ENCODE measurements around the gene NAP1L5. TPM values are rescaled to one million over a fixed set of nuclear protein-coding genes. Genes with fewer than 3 reads are reported as not detected.

The NAP1L5 gene, protein sequence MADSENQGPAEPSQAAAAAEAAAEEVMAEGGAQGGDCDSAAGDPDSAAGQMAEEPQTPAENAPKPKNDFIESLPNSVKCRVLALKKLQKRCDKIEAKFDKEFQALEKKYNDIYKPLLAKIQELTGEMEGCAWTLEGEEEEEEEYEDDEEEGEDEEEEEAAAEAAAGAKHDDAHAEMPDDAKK
- polyA plus RNA-seq (2014; cell fraction: cytosol; rRNA removed) = 14.4 and 19.0 TPM in 2 replicates
- 6.1 and 6.6 TPM in 2 replicates for polyA plus RNA-seq (2014; cell fraction: nucleus; rRNA removed)

GRCh38 chr4:88697588-88698329 is at the start of gene NAP1L5:
TSS of gene NAP1L5 (minus strand) at chr4:88697829. CDS start at chr4:88697754, 75 bp downstream.
- peak; percentile 78 for DNase-seq (ENCODE audit: low spot score)

DNA sequence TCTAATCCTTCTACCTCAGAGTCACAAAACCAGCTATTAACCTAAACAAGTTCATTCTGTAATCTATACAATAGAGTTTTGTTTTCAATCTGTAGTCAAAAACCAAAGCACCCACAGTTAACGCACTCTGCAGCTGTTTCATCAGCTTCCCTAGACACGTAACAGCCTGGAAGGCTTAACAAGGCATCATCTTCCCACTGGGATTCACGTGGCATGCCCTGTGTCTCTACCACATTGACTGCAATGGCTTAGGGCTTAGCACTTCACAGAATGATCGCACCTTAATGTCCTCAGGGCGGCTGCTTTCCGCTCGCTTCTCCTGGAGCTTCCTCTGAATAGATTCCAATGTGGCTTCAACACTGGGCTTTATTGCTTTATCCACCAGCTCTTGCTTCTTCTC is 49.7 kb upstream of the NAP1L5 start:
- no peak for DNase-seq (ENCODE audit: low spot score)

GRCh38 chr4:88746206-88746605 is 48.6 kb upstream of the NAP1L5 start:
- DNase-seq (ENCODE audit: low spot score) = no peak

DNA sequence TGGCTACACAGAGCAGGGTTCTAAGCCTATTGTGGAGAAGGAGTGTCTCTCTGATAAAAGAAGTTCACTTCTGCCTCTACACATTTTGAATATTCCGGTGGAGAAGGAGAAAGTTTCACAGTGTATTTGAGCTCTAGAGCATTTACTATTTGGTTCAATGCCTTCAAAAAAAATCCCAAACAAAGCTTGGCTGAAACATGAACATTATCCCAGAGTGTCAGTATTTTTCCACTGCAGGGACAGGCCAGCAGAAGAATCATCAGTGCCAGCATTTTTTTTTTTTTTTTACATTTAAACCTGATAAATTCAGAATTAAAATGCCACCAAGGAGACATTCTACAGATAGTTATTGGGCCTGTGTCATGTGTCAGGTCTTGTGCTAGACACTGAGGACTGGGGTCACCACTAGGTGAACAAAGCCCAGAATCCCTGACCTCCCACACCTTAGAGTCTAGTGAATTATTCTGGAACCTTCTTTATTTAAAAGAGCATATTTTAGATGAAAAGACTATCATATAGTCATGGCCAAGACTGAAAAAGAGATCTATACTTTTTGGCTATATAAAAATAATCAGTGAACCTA is 48.0 kb upstream of the NAP1L5 start:
- no peak for DNase-seq (ENCODE audit: low spot score)

DNA sequence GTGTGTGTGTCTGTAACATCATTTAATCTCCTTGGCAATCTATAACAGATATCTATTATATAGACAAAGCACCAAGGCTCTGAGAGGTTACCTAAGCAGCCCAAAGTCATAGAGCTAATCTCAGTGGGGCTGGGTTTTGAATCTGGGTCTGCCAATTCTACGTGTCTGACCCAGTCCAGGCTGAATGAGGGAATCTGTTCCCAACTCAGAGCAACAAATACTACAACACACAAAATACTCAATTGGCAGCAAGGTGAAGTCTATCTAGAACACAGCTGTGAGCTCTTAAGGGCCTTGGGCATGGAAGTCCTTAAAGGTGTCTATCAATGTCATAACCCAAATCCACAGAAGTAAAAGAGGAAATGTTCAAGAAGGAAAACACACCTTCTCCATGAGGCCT is 47.5 kb upstream of the NAP1L5 start:
- no peak for DNase-seq (ENCODE audit: low spot score)

GRCh38 chr4:88744609-88745008 is 47.0 kb upstream of the NAP1L5 start:
- DNase-seq (ENCODE audit: low spot score) = no peak

GRCh38 chr4:88743696-88744095 is 46.1 kb upstream of the NAP1L5 start:
- DNase-seq (ENCODE audit: low spot score) = no peak

DNA sequence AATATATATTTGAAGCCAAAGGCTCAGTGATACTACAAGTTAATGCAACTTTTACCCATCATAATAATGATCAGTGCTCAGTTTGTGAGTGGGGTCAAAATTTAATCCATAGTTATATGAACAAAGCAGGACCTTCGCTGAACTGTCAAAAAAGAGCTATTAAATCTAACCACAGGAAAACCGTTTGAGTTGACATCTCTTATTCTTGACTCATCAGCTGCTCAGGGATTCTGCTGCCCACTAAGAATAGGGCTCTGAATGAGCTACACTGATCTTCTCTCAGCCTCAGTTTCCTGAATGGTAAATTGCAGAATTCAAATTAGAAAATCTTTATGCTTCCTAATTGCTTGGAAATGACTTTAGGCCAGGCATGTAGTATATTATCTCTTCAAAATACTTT is 44.9 kb upstream of the NAP1L5 start:
- DNase-seq (ENCODE audit: low spot score) = no peak

- DNase-seq (ENCODE audit: low spot score) = no peak
These were observed 40.6 kb upstream of the NAP1L5 start for GRCh38 chr4:88738180-88738579.

DNA sequence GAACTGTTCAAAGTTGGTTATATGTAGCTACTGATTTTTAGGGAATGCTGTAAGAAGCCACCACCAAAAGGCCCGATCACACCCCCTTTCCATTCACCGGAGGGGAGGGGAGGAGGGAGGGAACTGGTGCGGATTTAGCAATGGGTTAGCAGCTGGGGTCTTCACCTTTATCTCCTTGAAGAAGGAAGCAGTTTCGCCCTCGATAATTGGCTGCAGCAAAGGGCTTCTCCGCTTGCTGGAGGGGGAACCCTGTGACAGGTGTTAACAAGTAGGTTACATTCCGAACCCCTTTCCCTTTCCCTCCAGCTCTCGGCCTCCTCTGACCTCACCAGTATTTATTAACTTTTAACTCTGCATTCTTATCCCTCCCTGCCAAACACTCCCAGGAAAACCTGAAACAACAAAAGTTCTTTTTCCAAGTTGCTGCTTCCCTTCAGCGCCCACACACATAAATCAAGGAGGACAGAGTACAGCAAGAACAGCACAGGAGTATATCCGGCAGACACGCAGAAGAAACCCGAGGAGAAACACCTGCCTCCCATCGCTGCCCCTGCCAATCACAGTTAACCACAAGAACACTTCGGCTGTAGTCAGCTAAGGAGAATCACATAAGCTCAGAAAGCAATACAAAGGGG is 39.8 kb upstream of the NAP1L5 start:
- DNase-seq (ENCODE audit: low spot score) = peak; percentile 5

GRCh38 chr4:88736264-88736663 is 38.6 kb upstream of the NAP1L5 start:
- DNase-seq (ENCODE audit: low spot score) = no peak

DNA sequence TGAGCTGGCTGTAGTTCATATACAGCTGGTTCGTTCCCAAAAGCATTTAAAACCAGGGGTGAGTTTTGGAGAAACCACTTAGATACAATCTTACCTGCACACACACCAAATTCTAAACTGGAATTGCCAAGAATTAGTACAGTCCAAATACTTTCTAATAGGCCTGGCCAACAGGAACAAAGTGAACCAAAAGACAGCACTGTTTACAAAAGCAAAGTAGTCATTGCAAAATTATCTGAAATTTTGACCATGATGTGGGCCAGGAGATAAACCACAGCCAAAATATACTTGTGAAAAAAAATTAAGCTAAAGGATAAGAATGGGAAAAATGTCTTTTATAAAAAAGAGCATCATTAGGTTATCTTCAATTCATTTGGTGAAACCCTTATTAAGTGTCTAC is 37.9 kb upstream of the NAP1L5 start:
- no peak for DNase-seq (ENCODE audit: low spot score)

DNA sequence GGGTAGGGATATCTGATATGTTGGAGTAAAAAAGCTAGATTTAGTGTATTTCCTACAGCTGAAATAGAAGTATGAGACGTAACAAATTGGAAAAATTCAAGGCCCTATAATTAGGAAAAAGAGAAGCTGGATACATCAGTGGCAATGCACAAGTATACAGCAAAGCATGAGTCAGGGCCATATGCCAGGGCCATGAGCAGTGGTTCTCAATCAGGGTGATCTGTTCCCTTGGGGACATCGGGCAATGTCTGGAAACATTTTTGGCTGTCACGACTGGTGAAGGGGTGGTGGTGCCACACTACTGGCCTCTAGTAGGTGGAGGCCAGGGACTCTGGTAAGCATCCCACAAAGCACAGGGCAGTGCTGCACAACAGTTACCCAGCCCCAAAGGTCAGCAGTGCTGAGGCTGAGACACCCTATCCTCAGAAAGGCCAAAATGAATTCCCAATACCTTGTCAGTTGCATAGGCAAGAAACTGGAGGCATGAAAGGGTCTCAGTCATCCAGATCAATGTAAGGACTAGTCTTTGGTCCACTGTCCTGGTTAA is 36.8 kb upstream of the NAP1L5 start:
- DNase-seq (ENCODE audit: low spot score) = no peak

- no peak for DNase-seq (ENCODE audit: low spot score)
These were observed 35.2 kb upstream of the NAP1L5 start for GRCh38 chr4:88732714-88733368.

- DNase-seq (ENCODE audit: low spot score) = no peak
These were observed 33.8 kb upstream of the NAP1L5 start for GRCh38 chr4:88731381-88731780.

DNA sequence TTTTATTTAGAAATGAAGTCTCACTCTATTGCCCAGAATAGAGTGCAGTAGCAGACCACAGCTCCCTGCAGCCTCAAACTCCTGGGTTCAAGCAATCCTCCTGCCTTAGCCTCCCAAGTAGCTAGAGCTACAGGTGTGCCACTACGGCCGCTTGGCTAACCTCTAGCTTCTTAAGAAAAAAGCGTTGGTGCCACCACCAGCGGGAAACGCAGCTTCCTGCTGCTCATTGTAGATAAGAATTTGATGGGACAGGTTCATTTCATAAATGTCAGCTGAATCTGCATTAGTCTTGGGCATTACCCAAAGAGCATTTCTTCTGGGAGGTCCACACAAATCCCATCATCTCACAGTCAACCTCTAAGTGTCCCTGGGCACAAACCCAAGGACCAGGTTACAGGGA is 33.2 kb upstream of the NAP1L5 start:
- no peak for DNase-seq (ENCODE audit: low spot score)

- DNase-seq (ENCODE audit: low spot score) = no peak
These were observed 31.6 kb upstream of the NAP1L5 start for GRCh38 chr4:88729146-88729760.

DNA sequence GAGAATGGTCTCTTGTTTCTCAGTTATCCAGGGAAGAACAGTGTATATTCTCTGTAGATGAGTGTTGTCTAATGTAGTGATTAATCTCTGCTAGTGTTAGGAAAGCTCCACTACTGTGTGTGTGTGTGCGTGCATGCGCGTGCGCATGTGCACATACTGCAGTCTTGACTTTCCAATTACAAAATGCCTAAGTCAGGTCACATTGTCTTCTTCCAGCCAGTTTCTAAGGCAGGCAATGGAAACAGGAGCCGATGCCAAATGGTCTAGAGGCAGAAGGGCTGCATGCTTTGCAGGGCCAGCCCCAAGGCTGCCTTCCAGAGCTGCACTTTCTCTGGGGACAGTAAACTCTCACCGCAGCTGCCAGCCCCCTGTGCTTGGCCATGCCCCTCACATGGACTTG is 30.5 kb upstream of the NAP1L5 start:
- no peak for DNase-seq (ENCODE audit: low spot score)

- no peak for DNase-seq (ENCODE audit: low spot score)
These were observed 28.4 kb upstream of the NAP1L5 start for GRCh38 chr4:88725986-88726385.

- no peak for DNase-seq (ENCODE audit: low spot score)
These were observed 27.5 kb upstream of the NAP1L5 start for GRCh38 chr4:88725143-88725542.

DNA sequence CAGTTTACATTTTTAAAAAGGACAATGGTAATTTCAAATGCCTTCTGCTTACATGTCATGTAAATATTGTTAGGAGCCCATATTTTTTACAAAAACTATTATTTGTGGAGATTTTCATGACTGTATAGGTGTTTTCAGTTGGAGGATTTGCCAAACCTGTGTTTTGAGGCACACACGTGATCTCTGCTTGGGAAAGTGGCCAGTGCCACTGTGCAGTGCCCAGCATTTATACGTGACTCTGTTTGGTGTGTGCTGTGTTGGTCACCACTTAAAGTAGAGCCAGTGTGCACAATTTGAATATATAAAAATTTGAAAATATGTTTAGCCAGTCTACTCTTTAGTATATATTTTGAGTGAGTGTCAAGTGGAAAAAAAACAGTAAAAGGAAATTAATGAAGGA is 26.8 kb upstream of the NAP1L5 start:
- DNase-seq (ENCODE audit: low spot score) = no peak
